Spleen (tissue), 11 donors: ENCODE data around the gene PRICKLE3. TPM values are rescaled to one million over a fixed set of nuclear protein-coding genes. Genes with fewer than 3 reads are reported as not detected.
A peak's percentile ranks its signal among the peaks of the same experiment; 100 is the strongest.

Experiments
- DNase-seq: peaks from one replicate; pipeline ENCODE4 v3.0.0-alpha.2; 2020
- H3K27ac ChIP-seq, 8 donors: fragments of 200-600 bp; sonication (generic) in 7 of 8; 1 replicate in 4 of 8; 2 replicates in 4 of 8; pipeline versions ENCODE4 v1.5.0 to v1.8.0; 2016 to 2021; ENCODE audit warnings: inconsistent platforms in 4 of 8, mild to moderate bottlenecking in 4 of 8, moderate library complexity in 1 of 8
- H3K27me3 ChIP-seq, 7 donors: fragments of 200-600 bp; sonication (generic) in 6 of 7; replicated peaks in 1 of 7; 1 replicate in 4 of 7; 2 replicates in 3 of 7; pipeline versions ENCODE4 v1.5.0 to v1.8.0; 2016 to 2021; ENCODE audit warnings: inconsistent platforms in 3 of 7, mild to moderate bottlenecking in 1 of 7
- H3K36me3 ChIP-seq, 6 donors: fragments of 200-600 bp; sonication (generic) in 5 of 6; 1 replicate in 4 of 6; 2 replicates in 2 of 6; pipeline versions ENCODE4 v1.5.0 to v1.8.0; 2016 to 2021; ENCODE audit warnings: inconsistent platforms in 2 of 6
- H3K4me1 ChIP-seq, 6 donors: fragments of 200-600 bp; sonication (generic) in 5 of 6; 1 replicate in 3 of 6; 2 replicates in 3 of 6; pipeline versions ENCODE4 v1.5.0 to v1.8.0; 2016 to 2021; ENCODE audit warnings: inconsistent platforms in 3 of 6
- H3K4me3 ChIP-seq, 8 donors: fragments of 200-600 bp; sonication (generic) in 7 of 8; 1 replicate in 4 of 8; 2 replicates in 4 of 8; pipeline versions ENCODE4 v1.5.0 to v1.8.0; 2016 to 2021; ENCODE audit warnings: inconsistent platforms in 4 of 8, mild to moderate bottlenecking in 4 of 8, moderate library complexity in 2 of 8
- H3K9me3 ChIP-seq, 8 donors: fragments of 200-600 bp; sonication (generic) in 7 of 8; 1 replicate in 4 of 8; 2 replicates in 4 of 8; pipeline versions ENCODE4 v1.5.0 to v1.8.0; 2016 to 2021; ENCODE audit warnings: inconsistent platforms in 4 of 8
- CTCF ChIP-seq, 11 experiments: fragments of 200-600 bp in 7 of 11; fragments of 450-650 bp in 4 of 11; sonication (generic) in 4 of 11; IDR thresholded peaks in 8 of 11; conservative IDR thresholded peaks in 3 of 11; 1 replicate in 7 of 11; 2 replicates in 4 of 11; pipeline versions ENCODE4 v1.4.0 to v1.8.0; 2016 to 2021; ENCODE audit warnings: antibody characterized with exemption in 11 of 11, inconsistent platforms in 4 of 11, mild to moderate bottlenecking in 1 of 11
- POLR2A ChIP-seq, 3 donors: fragments of 450-650 bp; IDR thresholded peaks; one replicate each; pipeline ENCODE4 v1.5.1; 2017; ENCODE audit warnings: antibody characterized with exemption in 3 of 3, mild to moderate bottlenecking in 1 of 3
- POLR2AphosphoS5 ChIP-seq, 3 donors: sonication (generic); formaldehyde crosslinking; IDR thresholded peaks; one replicate each; pipeline ENCODE4 v1.5.1; 2017; ENCODE audit warnings: antibody characterized with exemption in 3 of 3
- WGBS, 5 donors: extraction: QIAGEN DNeasy Blood & Tissue Kit in 3 of 5; methylation state at CpG; one replicate each; pipeline versions ENCODE4 v1.1.5 to v1.1.7; 2013 to 2018; 5-methylcytosine and 5-hydroxymethylcytosine counted together
- intact Hi-C: fragments of 100-400 bp; cut with DNase I; formaldehyde crosslinking; loops from one replicate; pipeline ENCODE4 v1.15.0; 2023; ENCODE audit warnings: low total_unique reads
- polyA plus RNA-seq, 3 donors: library from polyadenylated mRNA; stranded (reverse); fragments of 200-250 nt; gene quantifications; one replicate each; pipeline ENCODE4 v1.2.1, GENCODE V29; 2013
- total RNA-seq, 7 donors: library from RNA; depleted of rRNA in 3 of 7; stranded (reverse); fragments of >200 nt in 3 of 7; fragmentation: NEBNext Ultra II Directional in 4 of 7; extraction: Animal tissue kit (Norgen Biotek cat#: 25700) in 4 of 7; gene quantifications; one replicate each; pipeline versions ENCODE4 v1.1.0 to v1.2.1, GENCODE V29; 2016 to 2021
- donor health status: healthy with polysubstance abuse.
- donor health status: DM: no; HTN: no; CAD: no; lungs with moderate emphysema.
- donor health status: DM: no; HTN: no; CAD: no.
- donor health status: Bipolar disorder and iron deficiency.
- donor health status: healthy.
- donor health status: DM: no; HTN: no; CAD: no.
- donor health status: DM: yes; HTN: yes; CAD: no.

The PRICKLE3 gene
- total and polyA plus RNA-seq, 10 donors, result 3.2 to 29.0 (median 13.5) TPM

- no peaks in the 10 kb centered on the region for H3K9me3 ChIP-seq
- H3K27ac ChIP-seq, result peak overlapping the region in 3 of 8 donors; percentile 74 to 85 (median 81)
- H3K36me3 ChIP-seq, result peaks cover 0 to 92% (median 17%) of the 10 kb centered on the region in 6 donors
- H3K4me3 ChIP-seq, result no peak overlapping the region
- no peak for DNase-seq
- peaks cover 0 to 29% (median 8%) of the 10 kb centered on the region in 6 donors for H3K4me1 ChIP-seq
- intact Hi-C loops, result no loop called here
- TF ChIP-seq CTCF (IDR thresholded peaks at IDR 0.05 in 8 of 11, conservative IDR thresholded peaks at IDR 0.05 in 3 of 11) (no peak), POLR2A (IDR thresholded peaks at IDR 0.05) (no peak), POLR2AphosphoS5 (IDR thresholded peaks at IDR 0.05) (peak in 1 of 3 donors; percentile 45)
- whole genome bisulfite sequencing, 5 donors, result 86 to 97% (median 94%) methylated on average over 7 to 23 of the region's 23 CpGs
- no peaks in the 10 kb centered on the region for H3K27me3 ChIP-seq
Observed at GRCh38 chrX:49177873-49178480, 8.2 kb downstream of the PRICKLE3 start.

GRCh38 chrX:49177338-49177833 lies 8.8 kb downstream of the PRICKLE3 start:
- intact Hi-C loops, result no loop called here
- H3K9me3 ChIP-seq, result no peaks in the 10 kb centered on the region
- peaks cover 0 to 86% (median 16%) of the 10 kb centered on the region in 6 donors for H3K36me3 ChIP-seq
- DNase-seq, result no peak
- 60 to 82% (median 74%) methylated on average over 1 to 4 of the region's 4 CpGs for WGBS, 5 donors
- TF ChIP-seq POLR2AphosphoS5 (IDR thresholded peaks at IDR 0.05) (no peak), POLR2A (IDR thresholded peaks at IDR 0.05) (no peak), CTCF (IDR thresholded peaks at IDR 0.05 in 8 of 11, conservative IDR thresholded peaks at IDR 0.05 in 3 of 11) (peak in 3 of 11 experiments; percentile 29 to 37 (median 33))
- peak overlapping the region in 6 of 8 donors; percentile 36 to 85 (median 70) for H3K27ac ChIP-seq
- peak overlapping the region in 1 of 8 donors; percentile 11 for H3K4me3 ChIP-seq
- no peaks in the 10 kb centered on the region for H3K27me3 ChIP-seq
- peaks cover 0 to 34% (median 13%) of the 10 kb centered on the region in 6 donors for H3K4me1 ChIP-seq

- Histone ChIP-seq H3K36me3 (peaks cover 0 to 79% (median 16%) of the 10 kb centered on the region in 6 donors), H3K9me3 (no peaks in the 10 kb centered on the region), H3K4me1 (peaks cover 0 to 35% (median 13%) of the 10 kb centered on the region in 6 donors), H3K27me3 (no peaks in the 10 kb centered on the region), H3K4me3 (peak overlapping the region in 1 of 8 donors; percentile 11), H3K27ac (peak overlapping the region in 7 of 8 donors; percentile 36 to 85 (median 65))
- no peak for DNase-seq
- intact Hi-C loops, result no loop called here
- no peak for TF ChIP-seq POLR2A (IDR thresholded peaks at IDR 0.05)
- TF ChIP-seq POLR2AphosphoS5 (IDR thresholded peaks at IDR 0.05), result peak in 2 of 3 donors; percentile 29 to 33
- 43 to 82% (median 76%) methylated on average over 7 to 27 of the region's 27 CpGs for WGBS, 5 donors
Observed at GRCh38 chrX:49176421-49177326, 9.5 kb downstream of the PRICKLE3 start.

GRCh38 chrX:49175435-49176274 lies 10.5 kb downstream of the PRICKLE3 start:
- no peak for DNase-seq
- intact Hi-C loops, result no loop called here
- H3K4me3 ChIP-seq, result no peak overlapping the region
- H3K27ac ChIP-seq, result peak overlapping the region in 3 of 8 donors; percentile 74 to 85 (median 81)
- no peaks in the 10 kb centered on the region for H3K27me3 ChIP-seq
- no peak for TF ChIP-seq CTCF (IDR thresholded peaks at IDR 0.05 in 8 of 11, conservative IDR thresholded peaks at IDR 0.05 in 3 of 11)
- peak in 1 of 3 donors; percentile 37 for TF ChIP-seq POLR2AphosphoS5 (IDR thresholded peaks at IDR 0.05)
- WGBS, 5 donors, result 86 to 95% (median 94%) methylated on average over 24 to 43 of the region's 43 CpGs
- H3K36me3 ChIP-seq, result peaks cover 0 to 72% (median 16%) of the 10 kb centered on the region in 6 donors
- H3K9me3 ChIP-seq, result no peaks in the 10 kb centered on the region
- peaks cover 0 to 43% (median 13%) of the 10 kb centered on the region in 6 donors for H3K4me1 ChIP-seq
